Osteocyte (in vitro differentiated cells): Measurements from ENCODE around the gene CRACR2A. TPM values are rescaled to one million over a fixed set of nuclear protein-coding genes. Genes with fewer than 3 reads are reported as not detected.

ENCODE experiments used
- DNase-seq: peaks from one replicate; pipeline ENCODE4 v3.0.0; 2021; ENCODE audit warnings: mixed read lengths; ENCODE audit not compliant: unreplicated experiment; ENCODE audit errors: extremely low spot score
- H3K27ac Mint-ChIP-seq: one replicate; pipeline ENCODE4 v1.8.0; 2021; ENCODE audit warnings: mild to moderate bottlenecking, mixed read lengths; ENCODE audit not compliant: unreplicated experiment
- H3K27me3 Mint-ChIP-seq: one replicate; pipeline ENCODE4 v1.8.0; 2021; ENCODE audit warnings: mixed read lengths; ENCODE audit not compliant: unreplicated experiment
- H3K36me3 Mint-ChIP-seq: one replicate; pipeline ENCODE4 v1.8.0; 2021; ENCODE audit warnings: mixed read lengths; ENCODE audit not compliant: unreplicated experiment
- H3K4me1 Mint-ChIP-seq: one replicate; pipeline ENCODE4 v1.8.0; 2021; ENCODE audit warnings: mixed read lengths; ENCODE audit not compliant: unreplicated experiment
- H3K4me3 Mint-ChIP-seq: one replicate; pipeline ENCODE4 v1.8.0; 2021; ENCODE audit warnings: mild to moderate bottlenecking, moderate library complexity, mixed read lengths; ENCODE audit not compliant: unreplicated experiment
- H3K9me3 Mint-ChIP-seq: one replicate; pipeline ENCODE4 v1.8.0; 2021; ENCODE audit warnings: mixed read lengths; ENCODE audit not compliant: unreplicated experiment
- CTCF ChIP-seq: fragments of 200-600 bp; sonication (generic); IDR thresholded peaks from 2 replicates; pipeline ENCODE4 v1.5.0; 2021; ENCODE audit warnings: antibody characterized with exemption, mild to moderate bottlenecking, moderate library complexity
- total RNA-seq: library from RNA; stranded (reverse); gene quantifications from 2 replicates; pipeline ENCODE4 v1.2.1, GENCODE V29; 2021

CRACR2A gene
- total RNA-seq, 1 donor from 2014 or later: 0.13 TPM

- no peak for DNase-seq
- Mint-ChIP-seq H3K9me3 (no peaks in the 10 kb centered on the region), H3K36me3 (no peaks in the 10 kb centered on the region), H3K4me1 (no peaks in the 10 kb centered on the region), H3K4me3 (no peak overlapping the region), H3K27me3 (no peaks in the 10 kb centered on the region), H3K27ac (no peak overlapping the region)
- TF ChIP-seq CTCF: no peak
These were observed 124.3 kb downstream of the CRACR2A start for GRCh38 chr12:3628629-3629028.

- no peaks in the 10 kb centered on the region for H3K4me1 Mint-ChIP-seq
- H3K9me3 Mint-ChIP-seq: no peaks in the 10 kb centered on the region
- no peaks in the 10 kb centered on the region for H3K27me3 Mint-ChIP-seq
- no peak overlapping the region for H3K4me3 Mint-ChIP-seq
- H3K36me3 Mint-ChIP-seq: no peaks in the 10 kb centered on the region
- TF ChIP-seq CTCF: no peak
- no peak for DNase-seq
- no peak overlapping the region for H3K27ac Mint-ChIP-seq
These were observed 125.6 kb downstream of the CRACR2A start for GRCh38 chr12:3627336-3627735.

GRCh38 chr12:3624273-3624672 is 128.6 kb downstream of the CRACR2A start:
- H3K36me3 Mint-ChIP-seq: no peaks in the 10 kb centered on the region
- H3K9me3 Mint-ChIP-seq: no peaks in the 10 kb centered on the region
- TF ChIP-seq CTCF: no peak
- H3K4me1 Mint-ChIP-seq: no peaks in the 10 kb centered on the region
- no peak overlapping the region for H3K27ac Mint-ChIP-seq
- H3K4me3 Mint-ChIP-seq: no peak overlapping the region
- H3K27me3 Mint-ChIP-seq: peaks cover 4% of the 10 kb centered on the region
- DNase-seq: no peak

- no peak for TF ChIP-seq CTCF
- H3K9me3 Mint-ChIP-seq: no peaks in the 10 kb centered on the region
- H3K27me3 Mint-ChIP-seq: peaks cover 4% of the 10 kb centered on the region
These were observed 129.9 kb downstream of the CRACR2A start for GRCh38 chr12:3622822-3623690.

GRCh38 chr12:3622021-3622821 is 130.7 kb downstream of the CRACR2A start:
- H3K27me3 Mint-ChIP-seq: peaks cover 4% of the 10 kb centered on the region

More at GRCh38 chr12:3622822-3623690, 129.9 kb downstream of the CRACR2A start:
- DNase-seq: no peak
- H3K27ac Mint-ChIP-seq: no peak overlapping the region
- H3K4me3 Mint-ChIP-seq: no peak overlapping the region
- no peaks in the 10 kb centered on the region for H3K4me1 Mint-ChIP-seq
- H3K36me3 Mint-ChIP-seq: no peaks in the 10 kb centered on the region

More at GRCh38 chr12:3622021-3622821, 130.7 kb downstream of the CRACR2A start:
- DNase-seq: no peak
- Mint-ChIP-seq H3K27ac (no peak overlapping the region), H3K4me1 (no peaks in the 10 kb centered on the region), H3K9me3 (no peaks in the 10 kb centered on the region), H3K36me3 (no peaks in the 10 kb centered on the region), H3K4me3 (no peak overlapping the region)
- no peak for TF ChIP-seq CTCF
